HepG2 (cell line): Measurements from ENCODE around the gene PA2G4. TPM values are rescaled to one million over a fixed set of nuclear protein-coding genes. Genes with fewer than 3 reads are reported as not detected.

Source experiments
- ARID5B ChIP-seq: IDR thresholded peaks from 2 replicates; pipeline ENCODE4 v1.4.0; 2020; ENCODE audit warnings: mild to moderate bottlenecking, missing genetic modification reagents
- BCLAF1 ChIP-seq: fragments of 450-650 bp; IDR thresholded peaks from 2 replicates; pipeline ENCODE4 v1.6.1; 2017; ENCODE audit warnings: mild to moderate bottlenecking
- GABPA ChIP-seq, 2 experiments: IDR thresholded peaks; 2 replicates each; pipeline ENCODE4 v1.6.1; 2011 to 2016; ENCODE audit warnings: low read depth in 2 of 2, low read length in 1 of 2, missing biosample characterization in 1 of 2, missing genetic modification characterization in 1 of 2
- GTF3A ChIP-seq: sonication (generic); formaldehyde crosslinking; conservative IDR thresholded peaks from 2 replicates; pipeline ENCODE4 v1.4.0; 2020; ENCODE audit warnings: mild to moderate bottlenecking, missing genetic modification reagents
- GZF1 ChIP-seq: sonication (generic); formaldehyde crosslinking; IDR thresholded peaks from 2 replicates; pipeline ENCODE4 v1.5.1; 2020; ENCODE audit warnings: mild to moderate bottlenecking, missing genetic modification reagents
- MATR3 ChIP-seq: sonication (generic); formaldehyde crosslinking; IDR thresholded peaks from 2 replicates; pipeline ENCODE4 v1.4.0; 2020; ENCODE audit warnings: missing genetic modification reagents
- ZNF275 ChIP-seq: sonication (generic); formaldehyde crosslinking; IDR thresholded peaks from 2 replicates; pipeline ENCODE4 v1.8.0; 2022; ENCODE audit warnings: missing genetic modification reagents, mild to moderate bottlenecking, inconsistent platforms, borderline replicate concordance
- ZNF501 ChIP-seq: sonication (generic); formaldehyde crosslinking; IDR thresholded peaks from 2 replicates; pipeline ENCODE4 v1.5.1; 2020; ENCODE audit warnings: mild to moderate bottlenecking, moderate library complexity, missing genetic modification reagents
- polyA plus RNA-seq, 8 experiments: library from polyadenylated mRNA; depleted of rRNA in 3 of 8; stranded (reverse) in 7 of 8; unstranded in 1 of 8; fragments of >200 nt; fragmentation: Illumina TruSeq in 4 of 8; extraction: Trizol in 4 of 8; gene quantifications; 2 replicates each; pipeline versions ENCODE4 v1.2.1 to v1.2.3, GENCODE V29; 2011 to 2016; ENCODE audit warnings: low read depth in 4 of 8, missing spikeins in 1 of 8, mixed read lengths in 1 of 8; ENCODE audit not compliant: insufficient read depth in 1 of 8
- total RNA-seq, 5 experiments: library from RNA; depleted of rRNA; stranded (reverse); fragments of >200 nt; fragmentation: Illumina TruSeq; extraction: Trizol; gene quantifications; 2 replicates each; pipeline ENCODE4 v1.2.3, GENCODE V29; 2016; ENCODE audit warnings: low read depth in 1 of 5
- TF ChIP-seq, protein P1 (sequence below): sonication (generic); formaldehyde crosslinking; IDR thresholded peaks from 2 replicates; pipeline ENCODE4; 2020; ENCODE audit warnings: missing genetic modification reagents, mild to moderate bottlenecking, borderline replicate concordance
- TF ChIP-seq, protein P2 (sequence below): sonication (generic); formaldehyde crosslinking; IDR thresholded peaks from 2 replicates; pipeline ENCODE4 v1.4.0; 2020; ENCODE audit warnings: missing genetic modification reagents
- TF ChIP-seq, protein P3 (sequence below): IDR thresholded peaks from 2 replicates; pipeline ENCODE4 v1.6.1; 2016; ENCODE audit warnings: low read depth
- TF ChIP-seq, protein P4 (sequence below): IDR thresholded peaks from 2 replicates; pipeline ENCODE4 v1.6.1; 2016; ENCODE audit warnings: missing compliant biosample characterization, missing genetic modification reagents, borderline replicate concordance

Gene PA2G4
- total and polyA plus RNA-seq, 2 of the 13 experiments (the other 11 are each of a cell fraction or from before 2014, with no cell fraction given): 147 to 240 TPM

- TF ChIP-seq, protein P1, sequence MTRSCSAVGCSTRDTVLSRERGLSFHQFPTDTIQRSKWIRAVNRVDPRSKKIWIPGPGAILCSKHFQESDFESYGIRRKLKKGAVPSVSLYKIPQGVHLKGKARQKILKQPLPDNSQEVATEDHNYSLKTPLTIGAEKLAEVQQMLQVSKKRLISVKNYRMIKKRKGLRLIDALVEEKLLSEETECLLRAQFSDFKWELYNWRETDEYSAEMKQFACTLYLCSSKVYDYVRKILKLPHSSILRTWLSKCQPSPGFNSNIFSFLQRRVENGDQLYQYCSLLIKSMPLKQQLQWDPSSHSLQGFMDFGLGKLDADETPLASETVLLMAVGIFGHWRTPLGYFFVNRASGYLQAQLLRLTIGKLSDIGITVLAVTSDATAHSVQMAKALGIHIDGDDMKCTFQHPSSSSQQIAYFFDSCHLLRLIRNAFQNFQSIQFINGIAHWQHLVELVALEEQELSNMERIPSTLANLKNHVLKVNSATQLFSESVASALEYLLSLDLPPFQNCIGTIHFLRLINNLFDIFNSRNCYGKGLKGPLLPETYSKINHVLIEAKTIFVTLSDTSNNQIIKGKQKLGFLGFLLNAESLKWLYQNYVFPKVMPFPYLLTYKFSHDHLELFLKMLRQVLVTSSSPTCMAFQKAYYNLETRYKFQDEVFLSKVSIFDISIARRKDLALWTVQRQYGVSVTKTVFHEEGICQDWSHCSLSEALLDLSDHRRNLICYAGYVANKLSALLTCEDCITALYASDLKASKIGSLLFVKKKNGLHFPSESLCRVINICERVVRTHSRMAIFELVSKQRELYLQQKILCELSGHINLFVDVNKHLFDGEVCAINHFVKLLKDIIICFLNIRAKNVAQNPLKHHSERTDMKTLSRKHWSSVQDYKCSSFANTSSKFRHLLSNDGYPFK (CRISPR knock-in tag): no peak
- TF ChIP-seq GABPA (IDR thresholded peaks at IDR 0.05; ENCODE audit: low read depth, low read length) (no peak), GABPA (CRISPR knock-in tag; IDR thresholded peaks at IDR 0.05; ENCODE audit: low read depth) (peak; percentile 58), GTF3A (CRISPR knock-in tag) (no peak), ZNF275 (CRISPR knock-in tag) (0 out of 2 replicates have a peak, but pooled peaks have one; percentile 17), MATR3 (CRISPR knock-in tag) (no peak), BCLAF1 (no peak), ARID5B (CRISPR knock-in tag) (peak; percentile 52), GZF1 (CRISPR knock-in tag) (no peak), ZNF501 (CRISPR knock-in tag) (no peak)
- TF ChIP-seq, protein P2, sequence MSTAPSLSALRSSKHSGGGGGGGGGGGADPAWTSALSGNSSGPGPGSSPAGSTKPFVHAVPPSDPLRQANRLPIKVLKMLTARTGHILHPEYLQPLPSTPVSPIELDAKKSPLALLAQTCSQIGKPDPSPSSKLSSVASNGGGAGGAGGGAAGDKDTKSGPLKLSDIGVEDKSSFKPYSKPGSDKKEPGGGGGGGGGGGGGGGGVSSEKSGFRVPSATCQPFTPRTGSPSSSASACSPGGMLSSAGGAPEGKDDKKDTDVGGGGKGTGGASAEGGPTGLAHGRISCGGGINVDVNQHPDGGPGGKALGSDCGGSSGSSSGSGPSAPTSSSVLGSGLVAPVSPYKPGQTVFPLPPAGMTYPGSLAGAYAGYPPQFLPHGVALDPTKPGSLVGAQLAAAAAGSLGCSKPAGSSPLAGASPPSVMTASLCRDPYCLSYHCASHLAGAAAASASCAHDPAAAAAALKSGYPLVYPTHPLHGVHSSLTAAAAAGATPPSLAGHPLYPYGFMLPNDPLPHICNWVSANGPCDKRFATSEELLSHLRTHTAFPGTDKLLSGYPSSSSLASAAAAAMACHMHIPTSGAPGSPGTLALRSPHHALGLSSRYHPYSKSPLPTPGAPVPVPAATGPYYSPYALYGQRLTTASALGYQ (CRISPR knock-in tag): 0 out of 2 replicates have a peak, but pooled peaks have one; percentile 19
- TF ChIP-seq, protein P3, sequence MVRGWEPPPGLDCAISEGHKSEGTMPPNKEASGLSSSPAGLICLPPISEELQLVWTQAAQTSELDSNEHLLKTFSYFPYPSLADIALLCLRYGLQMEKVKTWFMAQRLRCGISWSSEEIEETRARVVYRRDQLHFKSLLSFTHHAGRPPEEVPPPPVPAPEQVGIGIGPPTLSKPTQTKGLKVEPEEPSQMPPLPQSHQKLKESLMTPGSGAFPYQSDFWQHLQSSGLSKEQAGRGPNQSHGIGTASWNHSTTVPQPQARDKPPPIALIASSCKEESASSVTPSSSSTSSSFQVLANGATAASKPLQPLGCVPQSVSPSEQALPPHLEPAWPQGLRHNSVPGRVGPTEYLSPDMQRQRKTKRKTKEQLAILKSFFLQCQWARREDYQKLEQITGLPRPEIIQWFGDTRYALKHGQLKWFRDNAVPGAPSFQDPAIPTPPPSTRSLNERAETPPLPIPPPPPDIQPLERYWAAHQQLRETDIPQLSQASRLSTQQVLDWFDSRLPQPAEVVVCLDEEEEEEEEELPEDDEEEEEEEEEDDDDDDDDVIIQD: no peak
- TF ChIP-seq, protein P4, sequence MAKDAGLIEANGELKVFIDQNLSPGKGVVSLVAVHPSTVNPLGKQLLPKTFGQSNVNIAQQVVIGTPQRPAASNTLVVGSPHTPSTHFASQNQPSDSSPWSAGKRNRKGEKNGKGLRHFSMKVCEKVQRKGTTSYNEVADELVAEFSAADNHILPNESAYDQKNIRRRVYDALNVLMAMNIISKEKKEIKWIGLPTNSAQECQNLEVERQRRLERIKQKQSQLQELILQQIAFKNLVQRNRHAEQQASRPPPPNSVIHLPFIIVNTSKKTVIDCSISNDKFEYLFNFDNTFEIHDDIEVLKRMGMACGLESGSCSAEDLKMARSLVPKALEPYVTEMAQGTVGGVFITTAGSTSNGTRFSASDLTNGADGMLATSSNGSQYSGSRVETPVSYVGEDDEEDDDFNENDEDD (CRISPR knock-in tag): peak; percentile 48; the same call in 1 of the 2 replicates
These were observed 15.0 kb downstream of the PA2G4 start (continued) for GRCh38 chr12:56119361-56119796.
